Common myeloid progenitor, CD34-positive (primary cell): ENCODE data around the gene SHISA6.

ENCODE experiments used
- CTCF ChIA-PET: fragments of 350-600 bp; sonication (Branson Sonifier 250); formaldehyde crosslinking; loops from one replicate; lab custom pipeline; 2021; ENCODE audit warnings: antibody characterized with exemption; lab: Charles Lee
- POLR2A ChIA-PET: fragments of 350-600 bp; sonication (Branson Sonifier 250); formaldehyde crosslinking; loops from one replicate; lab custom pipeline; 2021; ENCODE audit warnings: antibody characterized with exemption; lab: Charles Lee
- DNase-seq, 3 donors: peaks; one replicate each; pipeline versions ENCODE4 v3.0.0 to v3.0.0-alpha.2; 2013
- H3K27ac ChIP-seq, 2 experiments: 1 replicate in 1 of 2; 2 replicates in 1 of 2; pipeline ENCODE4 v1.7.0; 2013; ENCODE audit warnings: inconsistent platforms in 2 of 2, low read length in 2 of 2, mild to moderate bottlenecking in 2 of 2, low read depth in 1 of 2, moderate library complexity in 1 of 2; ENCODE audit not compliant: severe bottlenecking in 2 of 2, insufficient read depth in 1 of 2, poor library complexity in 1 of 2
- H3K27me3 ChIP-seq, 5 experiments: replicated peaks in 2 of 5; 1 replicate in 3 of 5; 2 replicates in 2 of 5; pipeline versions ENCODE4 v1.6.1 to v1.7.0; 2013; ENCODE audit warnings: low read length in 4 of 5, mild to moderate bottlenecking in 2 of 5, moderate library complexity in 2 of 5, inconsistent platforms in 1 of 5; ENCODE audit not compliant: insufficient read depth in 5 of 5, control insufficient read depth in 4 of 5
- H3K36me3 ChIP-seq, 4 experiments: 1 replicate in 2 of 4; 2 replicates in 2 of 4; pipeline versions ENCODE4 v1.6.1 to v1.7.0; 2013; ENCODE audit warnings: low read length in 3 of 4, control low read depth in 1 of 4, mild to moderate bottlenecking in 1 of 4; ENCODE audit not compliant: control insufficient read depth in 4 of 4, insufficient read depth in 4 of 4
- H3K4me1 ChIP-seq, 4 experiments: 1 replicate in 3 of 4; 2 replicates in 1 of 4; pipeline versions ENCODE4 v1.6.1 to v1.7.1; 2013; ENCODE audit warnings: low read length in 3 of 4, mild to moderate bottlenecking in 3 of 4, control low read depth in 1 of 4, inconsistent platforms in 1 of 4, moderate library complexity in 1 of 4; ENCODE audit not compliant: control insufficient read depth in 4 of 4, insufficient read depth in 4 of 4; ENCODE audit errors: control extremely low read depth in 1 of 4
- H3K4me3 ChIP-seq, 7 experiments: 1 replicate in 4 of 7; 2 replicates in 3 of 7; pipeline versions ENCODE4 v1.5.1 to v1.7.0; 2013; ENCODE audit warnings: mild to moderate bottlenecking in 7 of 7, low read length in 6 of 7, moderate library complexity in 6 of 7, inconsistent platforms in 2 of 7, low read depth in 2 of 7, control low read depth in 1 of 7; ENCODE audit not compliant: insufficient read depth in 4 of 7, control insufficient read depth in 1 of 7; ENCODE audit errors: extremely low read depth in 1 of 7
- H3K9me3 ChIP-seq, 5 experiments: 1 replicate in 4 of 5; 2 replicates in 1 of 5; pipeline versions ENCODE4 v1.6.1 to v1.7.1; 2013; ENCODE audit warnings: low read length in 4 of 5, mild to moderate bottlenecking in 2 of 5, inconsistent platforms in 1 of 5, low read depth in 1 of 5, moderate library complexity in 1 of 5; ENCODE audit not compliant: control insufficient read depth in 4 of 5, insufficient read depth in 2 of 5; ENCODE audit errors: control extremely low read depth in 1 of 5
- WGBS: methylation state at CpG from one replicate; pipeline ENCODE4 v1.1.5; 2013; ENCODE audit not compliant: insufficient coverage; 5-methylcytosine and 5-hydroxymethylcytosine counted together

The SHISA6 gene

GRCh38 chr17:11580677-11581076 lies 339.7 kb downstream of the SHISA6 start:
- H3K36me3 ChIP-seq: no peaks in the 10 kb centered on the region
- ChIA-PET CTCF (no interaction called here), POLR2A (no interaction called here)
- H3K4me1 ChIP-seq: no peaks in the 10 kb centered on the region
- DNase-seq: no peak
- WGBS: 81% methylated on average over 3 of the region's 3 CpGs
- no peak overlapping the region for H3K27ac ChIP-seq
- no peak overlapping the region for H3K4me3 ChIP-seq
- H3K27me3 ChIP-seq: no peaks in the 10 kb centered on the region
- H3K9me3 ChIP-seq: peaks cover 0 to 7% (median 2%) of the 10 kb centered on the region in 5 experiments

GRCh38 chr17:11582217-11582616 lies 341.2 kb downstream of the SHISA6 start:
- POLR2A ChIA-PET: no interaction called here
- Histone ChIP-seq H3K4me3 (no peak overlapping the region), H3K9me3 (peaks cover 0 to 7% (median 2%) of the 10 kb centered on the region in 5 experiments), H3K27ac (no peak overlapping the region), H3K4me1 (no peaks in the 10 kb centered on the region), H3K27me3 (no peaks in the 10 kb centered on the region), H3K36me3 (no peaks in the 10 kb centered on the region)
- no peak for DNase-seq
- CTCF ChIA-PET: no interaction called here
- WGBS: 85% methylated on average over 5 of the region's 5 CpGs

- Histone ChIP-seq H3K27me3 (no peaks in the 10 kb centered on the region), H3K9me3 (peaks cover 0 to 7% (median 2%) of the 10 kb centered on the region in 5 experiments), H3K4me1 (no peaks in the 10 kb centered on the region), H3K27ac (no peak overlapping the region), H3K4me3 (no peak overlapping the region), H3K36me3 (no peaks in the 10 kb centered on the region)
- ChIA-PET CTCF (no interaction called here), POLR2A (no interaction called here)
- no peak for DNase-seq
- 92% methylated on average over 6 of the region's 9 CpGs for WGBS
Measured at GRCh38 chr17:11583306-11583992, 342.4 kb downstream of the SHISA6 start.

- Histone ChIP-seq H3K27ac (no peak overlapping the region), H3K27me3 (no peaks in the 10 kb centered on the region), H3K4me3 (no peak overlapping the region), H3K36me3 (no peaks in the 10 kb centered on the region), H3K9me3 (peaks cover 0 to 2% (median 0%) of the 10 kb centered on the region in 5 experiments), H3K4me1 (no peaks in the 10 kb centered on the region)
- CTCF ChIA-PET: no interaction called here
- DNase-seq: no peak
- POLR2A ChIA-PET: no interaction called here
- 84% methylated on average over 3 of the region's 3 CpGs for WGBS
Measured at GRCh38 chr17:11589716-11590115, 348.7 kb downstream of the SHISA6 start.

GRCh38 chr17:11598274-11599221 lies 357.5 kb downstream of the SHISA6 start, which contains the start of gene DNAH9:
Gene DNAH9 (plus strand): TSS chr17:11598470. CDS start chr17:11598499, 29 bp downstream.
- WGBS: under 1% methylated on average over 62 of the region's 84 CpGs
- Histone ChIP-seq H3K9me3 (peaks cover 0 to 2% (median 0%) of the 10 kb centered on the region in 5 experiments), H3K4me1 (peaks cover 0 to 11% (median 7%) of the 10 kb centered on the region in 4 experiments), H3K27me3 (peaks cover 4 to 39% (median 15%) of the 10 kb centered on the region in 5 experiments), H3K27ac (no peak within 1 kb of the TSS), H3K4me3 (peak within 1 kb of the TSS in 4 of 7 experiments; percentile 23 to 53 (median 50)), H3K36me3 (no peaks in the 10 kb centered on the region)
- DNase-seq: peak; percentile 71 to 86 (median 76)
- ChIA-PET POLR2A (interaction anchor here (0.5 kb wide), 1 partner anchor 46 kb away, joined by 3 read pairs; no protein-coding TSS in a partner anchor), CTCF (no interaction called here)

- H3K27me3 ChIP-seq: peaks cover 4 to 36% (median 15%) of the 10 kb centered on the region in 5 experiments
- H3K27ac ChIP-seq: no peak overlapping the region
- no peak for DNase-seq
- peaks cover 0 to 11% (median 7%) of the 10 kb centered on the region in 4 experiments for H3K4me1 ChIP-seq
- no CpG with 5 or more reads among the region's 5 CpGs for WGBS
- no peaks in the 10 kb centered on the region for H3K36me3 ChIP-seq
- ChIA-PET CTCF (no interaction called here), POLR2A (no interaction called here)
- H3K9me3 ChIP-seq: peaks cover 0 to 2% (median 0%) of the 10 kb centered on the region in 5 experiments
- H3K4me3 ChIP-seq: no peak overlapping the region
Measured at GRCh38 chr17:11601661-11602060, 360.6 kb downstream of the SHISA6 start.
